GM21515 (cell line): ENCODE measurements around the gene PABPN1.

Experiments
- ATAC-seq: cut with Tn5 transposase; IDR thresholded peaks from one replicate; pipeline ENCODE4 v1.9.1; 2021; ENCODE audit not compliant: unreplicated experiment

The PABPN1 gene

GRCh38 chr14:23326491-23327332 lies 5.5 kb downstream of the PABPN1 start:
- no peak for ATAC-seq

DNA sequence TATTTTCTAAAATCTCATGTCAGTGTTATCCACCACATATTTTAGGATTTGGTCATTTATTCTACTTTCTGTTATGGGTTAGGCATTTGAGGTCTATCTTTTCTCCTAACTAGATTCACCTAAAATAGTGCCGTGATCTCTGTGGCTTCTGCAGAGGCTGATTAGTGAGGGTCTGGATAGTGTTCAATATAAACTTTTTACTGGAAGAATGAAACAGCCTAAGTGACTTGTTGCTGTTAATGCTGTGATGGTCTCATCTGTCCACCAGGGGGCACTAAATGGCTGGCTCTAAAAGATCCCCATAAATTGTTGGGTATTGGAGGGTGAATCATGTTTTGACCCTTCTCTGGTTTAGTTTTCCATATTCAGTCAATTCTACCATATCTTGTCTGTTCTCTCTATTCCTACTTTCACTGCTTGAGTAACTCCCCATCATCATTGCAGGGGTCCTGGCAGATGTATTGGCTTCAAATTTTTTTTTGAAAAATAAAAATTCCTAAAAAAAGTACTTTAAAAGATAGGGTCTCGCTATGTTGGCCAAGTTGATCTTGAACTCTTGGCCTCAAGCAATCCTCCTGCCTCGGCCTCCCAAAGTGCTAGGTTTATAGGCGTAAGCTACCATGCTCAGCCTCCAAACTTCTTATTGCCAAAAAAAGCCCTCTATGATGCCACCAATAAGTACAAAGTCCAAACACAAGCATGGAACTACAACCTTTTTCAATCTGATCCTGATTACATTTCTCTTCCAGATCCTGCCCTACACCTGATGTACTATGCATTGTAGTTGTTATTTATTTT lies 6.9 kb downstream of the PABPN1 start:
- ATAC-seq: no peak

- ATAC-seq: no peak
Observed at GRCh38 chr14:23335623-23336022, 14.4 kb downstream of the PABPN1 start.

DNA sequence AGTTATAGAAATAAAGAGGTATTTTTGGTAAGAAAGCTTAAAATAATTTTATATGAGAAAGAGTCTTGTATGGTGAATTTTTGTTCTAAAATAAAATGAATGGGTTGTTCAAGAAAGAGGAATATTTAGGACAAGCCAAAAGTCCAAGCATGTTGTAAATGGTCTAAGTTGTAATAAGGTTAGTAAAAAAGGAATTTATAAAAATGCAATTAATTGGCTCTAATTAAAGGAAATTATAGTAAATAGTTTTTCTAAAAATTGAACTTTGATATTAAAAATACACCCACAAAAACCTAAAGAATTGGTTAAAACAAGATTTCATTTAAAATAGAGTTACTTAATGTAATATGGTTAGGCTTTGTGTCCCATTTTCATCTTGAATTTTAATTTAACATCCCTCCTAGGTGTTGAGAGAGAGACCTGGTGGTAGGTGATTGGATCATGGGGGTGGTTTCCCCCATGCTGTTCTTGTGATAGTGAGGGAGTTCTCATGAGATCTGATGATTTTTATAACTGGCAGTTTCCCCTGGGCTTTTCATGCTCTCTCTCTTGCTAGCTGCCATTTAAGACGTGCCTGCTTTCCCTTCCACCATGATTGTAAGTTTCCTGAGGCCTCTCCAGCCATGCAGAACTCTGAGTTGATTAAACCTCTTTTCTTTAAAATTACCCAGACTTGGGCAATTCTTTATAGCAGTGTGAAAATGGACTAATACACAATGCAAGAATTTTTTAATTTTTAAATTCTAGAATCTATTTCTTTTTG lies 18.4 kb downstream of the PABPN1 start:
- no peak for ATAC-seq

DNA sequence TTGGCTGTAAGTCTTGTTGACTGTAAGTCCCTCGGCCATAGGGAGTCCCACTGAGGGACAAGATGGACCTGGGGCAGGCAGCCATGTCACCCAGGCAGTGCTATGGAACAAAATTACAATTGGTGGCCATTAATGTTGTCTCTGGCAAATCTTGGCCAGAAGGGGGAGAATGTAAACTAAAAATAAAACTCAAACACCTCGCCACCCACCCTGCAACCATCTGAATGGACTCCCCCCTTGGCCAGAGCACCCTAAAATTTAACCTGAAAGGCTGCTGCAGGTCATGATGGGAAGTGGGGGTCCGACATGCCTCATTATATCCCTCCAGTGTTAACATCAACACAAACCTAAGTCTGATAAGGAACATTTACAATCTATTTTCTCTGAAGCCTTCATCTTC lies 23.2 kb downstream of the PABPN1 start:
- ATAC-seq: no peak

DNA sequence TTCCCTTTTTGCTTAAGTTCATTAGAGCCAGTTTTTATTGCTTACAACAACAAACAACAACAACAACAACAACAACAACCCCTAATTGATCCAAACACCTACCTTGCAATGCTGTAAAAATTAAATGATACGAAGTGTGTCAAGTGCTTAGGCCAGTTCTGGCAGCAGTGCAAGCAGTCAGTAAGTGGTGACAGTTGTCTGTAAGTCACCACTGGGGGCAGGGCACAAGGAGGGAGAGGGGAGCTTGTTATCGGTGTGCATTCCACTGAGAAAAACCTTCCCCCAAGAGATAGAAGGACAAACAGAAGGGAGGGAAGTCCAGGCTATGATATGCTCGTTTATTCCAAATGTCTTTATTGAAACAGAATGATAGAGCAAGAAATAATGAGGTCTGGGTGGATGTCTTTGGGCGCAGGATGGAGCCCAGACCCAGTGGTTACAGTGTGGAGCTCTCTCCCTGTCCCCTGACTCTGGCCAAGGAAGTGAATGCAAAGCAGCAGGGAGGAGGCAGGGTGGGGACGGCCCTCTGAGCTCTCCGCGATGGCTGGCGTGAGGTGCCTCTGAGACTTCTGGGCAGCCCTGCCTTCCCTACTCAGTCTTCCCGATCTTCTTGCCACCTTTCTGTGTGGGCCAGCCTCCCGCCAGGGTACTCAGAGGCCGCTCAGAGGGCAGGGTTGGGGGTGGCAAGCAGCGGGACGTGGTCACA lies 24.9 kb downstream of the PABPN1 start:
- ATAC-seq: no peak

GRCh38 chr14:23346693-23347405 lies 25.6 kb downstream of the PABPN1 start:
- no peak for ATAC-seq

DNA sequence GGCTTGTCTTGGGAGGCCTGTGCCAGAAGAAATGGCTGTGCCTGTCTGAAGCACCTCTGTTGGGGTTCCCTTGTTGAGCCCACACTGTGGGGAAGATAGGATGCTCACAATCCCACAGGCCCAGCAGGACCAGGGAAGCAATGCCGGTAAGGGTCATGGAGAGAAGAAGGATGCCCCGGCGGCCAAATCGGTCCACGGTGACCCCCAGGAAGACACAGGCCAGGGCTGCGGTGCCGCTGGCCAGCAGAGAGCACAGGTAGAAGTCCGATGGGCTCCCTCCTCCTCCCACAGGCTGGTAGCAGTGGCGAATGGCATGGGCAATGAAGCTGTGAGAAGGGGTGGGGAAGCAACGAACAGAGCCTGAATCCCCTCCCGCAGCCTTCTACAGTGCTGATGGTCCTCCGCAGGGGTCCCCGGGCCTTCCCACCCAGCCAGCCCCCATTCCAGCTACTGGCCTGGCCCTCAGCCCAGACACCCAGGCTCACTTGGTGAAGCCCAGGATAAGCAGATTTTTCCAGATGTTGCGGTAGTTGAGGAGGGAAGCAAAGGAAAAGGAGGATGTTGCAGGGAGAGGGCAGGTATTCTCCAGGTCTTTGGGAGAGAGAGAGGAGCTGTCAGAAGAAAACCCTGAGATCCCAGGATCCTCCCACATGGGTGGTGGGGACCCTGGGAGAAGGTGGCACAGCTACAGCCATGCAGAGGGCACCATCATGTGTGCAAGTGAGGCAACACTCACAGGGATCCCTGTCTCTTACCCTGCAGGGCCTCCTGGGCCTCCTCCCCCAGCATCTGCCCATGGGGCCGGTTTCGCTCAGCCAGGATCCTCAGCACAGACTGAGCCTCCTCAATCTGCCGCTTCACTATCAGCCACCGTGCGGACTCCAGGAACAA lies 26.4 kb downstream of the PABPN1 start:
- ATAC-seq: no peak

DNA sequence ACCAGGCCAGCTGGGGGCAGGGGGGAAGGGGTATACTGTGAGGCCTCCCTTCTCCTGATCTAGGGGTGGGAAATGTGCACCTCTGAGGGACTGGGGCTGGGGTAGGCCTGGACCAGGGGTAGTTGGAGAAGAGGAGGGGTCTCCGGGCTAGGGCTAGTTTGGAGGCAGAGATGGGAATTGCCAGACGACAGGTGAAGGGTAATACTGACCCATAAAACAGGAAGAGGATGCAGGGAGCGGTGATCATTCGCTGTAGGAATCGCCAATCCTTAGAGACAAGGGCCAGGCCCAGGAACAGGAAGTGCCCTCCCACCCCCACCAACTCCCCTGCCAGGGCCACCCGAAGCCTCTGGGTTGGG lies 27.0 kb downstream of the PABPN1 start:
- ATAC-seq: no peak

DNA sequence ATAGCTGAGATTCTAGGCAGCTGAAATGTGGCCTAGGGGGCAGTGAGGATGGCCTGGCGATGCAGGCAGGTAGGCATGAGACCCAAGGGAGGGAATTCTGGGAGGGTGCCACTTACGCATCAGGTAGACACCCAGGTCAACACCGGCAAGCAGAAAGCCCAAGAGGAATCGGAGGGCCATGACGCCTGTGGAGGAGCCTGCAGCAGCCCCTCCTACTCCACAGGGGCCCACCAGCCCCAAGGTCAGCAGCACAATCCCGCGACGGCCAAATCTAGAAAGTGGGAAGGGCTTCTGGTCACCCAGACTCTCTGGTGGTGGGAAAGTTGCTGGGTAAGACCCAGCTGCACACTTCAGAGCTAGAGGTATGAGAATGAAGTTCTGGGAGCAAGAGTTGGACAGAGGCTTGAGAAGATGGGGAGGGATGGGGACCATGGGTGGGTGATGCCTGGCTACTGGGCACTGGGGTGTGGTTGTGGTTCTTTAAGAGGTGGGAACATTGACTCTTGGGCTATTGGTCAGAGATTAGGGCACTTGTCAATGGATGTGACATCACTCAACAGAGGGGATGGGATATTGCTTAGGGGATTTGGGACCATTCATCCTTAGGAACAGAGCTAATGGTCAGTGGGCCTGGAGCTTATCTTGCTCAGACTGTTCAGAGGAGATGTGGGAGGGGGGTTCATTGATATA lies 28.0 kb downstream of the PABPN1 start:
- no peak for ATAC-seq

DNA sequence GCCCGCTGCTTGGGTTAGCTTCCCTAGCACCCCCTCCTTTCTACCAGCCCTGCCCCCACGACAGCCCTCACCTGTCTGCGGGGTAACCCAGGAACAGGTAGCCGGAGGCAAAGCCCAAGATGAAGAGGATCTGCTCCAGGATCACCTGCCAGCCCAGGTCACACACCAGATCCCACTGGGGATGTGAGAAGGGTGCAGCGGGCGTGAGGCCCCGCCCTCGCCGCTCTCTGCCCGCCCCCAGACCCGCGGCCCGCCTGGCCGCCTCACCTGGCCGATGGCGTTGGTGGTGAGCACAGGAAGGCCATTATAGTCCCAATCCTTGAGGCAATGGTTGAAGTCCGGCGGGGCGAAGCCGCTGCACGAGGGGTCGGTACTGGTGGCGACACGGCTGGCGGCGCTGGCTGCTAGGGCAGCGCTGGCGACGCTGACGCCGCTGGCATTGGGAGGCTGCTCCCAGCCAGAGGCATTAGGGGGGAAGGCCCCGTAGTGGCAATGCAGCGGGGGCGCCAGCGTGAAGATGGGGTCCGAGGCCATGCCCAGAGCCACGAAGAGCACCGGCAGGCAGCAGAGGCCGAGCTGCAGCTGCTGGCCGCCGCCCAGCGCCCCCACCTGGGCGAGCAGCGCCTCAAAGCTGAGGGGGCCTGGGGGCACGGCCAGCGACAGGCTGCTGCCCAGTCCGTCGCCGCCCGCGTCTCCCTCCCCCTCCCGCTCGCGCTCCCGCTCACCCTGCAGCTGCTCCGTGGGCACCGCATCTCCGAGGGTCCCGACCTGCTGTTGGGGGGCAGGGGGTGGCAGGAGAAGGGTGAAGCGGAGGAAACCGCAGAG lies 30.6 kb downstream of the PABPN1 start:
- no peak for ATAC-seq

- ATAC-seq: no peak
Observed at GRCh38 chr14:23352506-23353432, 31.5 kb downstream of the PABPN1 start, which contains the start of gene SLC22A17. Gene SLC22A17, minus strand, starts transcription at chr14:23352887.

GRCh38 chr14:23353433-23353780 lies 32.1 kb downstream of the PABPN1 start:
- no peak for ATAC-seq

DNA sequence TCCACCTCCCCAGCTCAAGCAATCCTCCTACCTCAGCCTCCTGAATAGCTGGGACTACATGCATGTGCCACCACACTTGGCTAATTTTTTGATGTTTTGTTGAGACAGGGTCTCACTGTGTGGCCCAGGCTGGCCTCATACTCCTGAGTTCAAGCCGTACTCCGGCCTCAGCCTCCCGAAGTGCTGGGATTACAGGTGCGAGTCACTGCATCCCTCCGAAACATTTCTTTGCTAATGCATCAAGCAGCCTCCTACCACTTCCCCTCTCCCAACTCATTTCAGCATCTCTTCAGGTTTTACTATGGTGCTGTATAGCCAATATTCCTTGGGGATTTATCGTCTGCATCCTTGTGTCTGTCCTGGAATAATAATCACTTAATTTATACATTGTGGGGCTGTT lies 33.7 kb downstream of the PABPN1 start:
- no peak for ATAC-seq

DNA sequence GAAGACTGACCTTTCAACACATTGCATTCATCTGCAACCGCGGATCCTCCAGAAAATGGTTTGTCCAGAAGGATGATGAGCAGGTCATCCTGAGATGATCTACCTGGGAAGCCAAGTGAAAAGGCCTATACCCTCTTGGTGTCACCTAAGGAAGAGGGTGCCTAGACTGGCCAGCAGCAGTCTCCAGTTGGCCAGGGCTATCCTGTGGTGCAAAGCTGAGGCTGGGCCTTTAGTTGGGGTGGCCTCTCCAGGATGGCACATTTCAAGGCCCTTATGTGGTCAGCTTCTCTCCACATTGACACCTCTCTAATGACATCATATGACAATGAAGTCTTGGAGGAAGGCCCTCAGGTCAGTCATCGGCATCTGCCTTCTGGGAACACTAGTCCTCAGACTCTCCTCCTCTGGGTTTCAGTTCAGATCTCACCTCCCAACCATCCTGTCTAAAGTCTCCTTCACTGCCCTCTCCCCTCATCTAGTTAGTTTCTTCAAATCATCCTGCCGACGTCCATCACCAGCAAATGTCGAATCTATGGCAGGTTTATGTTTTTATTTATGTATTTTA lies 34.7 kb downstream of the PABPN1 start:
- ATAC-seq: no peak

- no peak for ATAC-seq
Observed at GRCh38 chr14:23356662-23357061, 35.4 kb downstream of the PABPN1 start.

DNA sequence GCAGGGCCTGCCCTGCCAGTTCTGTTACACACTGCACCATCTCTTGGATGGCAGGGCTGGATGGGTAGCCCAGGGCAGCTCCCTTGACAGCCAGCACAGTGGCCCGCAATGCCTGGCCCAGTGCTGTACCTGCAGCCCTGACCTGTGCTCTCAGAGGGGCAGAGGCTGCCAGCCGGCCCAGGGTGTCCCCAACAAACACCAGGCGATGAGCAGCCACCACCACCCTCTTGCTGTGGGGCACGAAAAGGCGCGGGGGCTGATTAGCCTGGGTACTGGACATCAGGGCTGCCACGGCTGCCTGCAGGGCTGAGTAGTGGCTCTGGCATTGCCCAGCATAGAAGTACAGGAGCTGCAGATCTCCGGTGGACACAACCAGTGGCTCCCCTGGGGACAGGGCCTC lies 36.0 kb downstream of the PABPN1 start:
- no peak for ATAC-seq
